ENCODE measurements around the gene ZNF217.
"Not testable (repeated sequence)": the region's sequence is repeated elsewhere in the genome, so short reads cannot be mapped to it uniquely, and the experiment has no call there.

Gene ZNF217

DNA sequence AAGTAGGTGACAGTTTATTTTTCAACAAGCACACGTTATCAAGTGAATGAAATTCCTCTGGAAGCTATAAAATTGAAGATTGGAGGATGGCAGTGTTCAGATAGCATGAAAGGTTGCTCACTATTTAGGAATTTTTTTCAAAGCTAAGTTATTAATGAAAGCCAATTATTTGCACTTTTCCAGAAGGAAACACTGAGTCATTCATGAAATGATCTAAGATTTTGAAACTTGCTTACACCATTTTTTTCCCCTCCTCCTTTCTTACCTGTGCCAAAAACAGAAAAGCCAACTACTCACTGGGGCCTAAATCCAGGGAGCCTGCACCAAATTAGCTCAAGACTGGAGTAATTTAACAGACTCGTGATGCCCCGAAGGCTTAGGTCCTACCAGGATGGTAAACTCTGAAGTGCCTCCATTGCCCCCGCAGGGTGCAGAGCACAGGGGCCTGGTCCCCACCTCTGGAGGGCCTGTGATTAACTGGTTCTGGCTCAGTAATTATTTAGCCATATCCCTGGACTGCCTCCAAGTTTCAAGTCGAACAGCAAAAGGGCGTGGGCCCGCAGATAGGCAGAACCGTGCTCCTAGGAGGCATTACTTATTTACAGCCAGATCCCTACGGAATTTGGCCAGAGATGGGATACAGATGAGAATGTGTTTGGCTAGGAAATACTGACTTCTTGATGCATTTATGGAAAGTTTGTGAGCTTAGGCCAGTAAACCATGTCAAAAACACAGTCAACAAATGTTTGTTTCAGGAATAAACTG lies 28.0 kb upstream of the ZNF217 start:
- DNase-seq: peak; percentile 61

GRCh38 chr20:53618490-53619000 lies 24.9 kb upstream of the ZNF217 start:
- DNase-seq: not testable (repeated sequence)

- DNase-seq: peak; percentile 4
Observed at GRCh38 chr20:53617791-53618489, 24.3 kb upstream of the ZNF217 start.

DNA sequence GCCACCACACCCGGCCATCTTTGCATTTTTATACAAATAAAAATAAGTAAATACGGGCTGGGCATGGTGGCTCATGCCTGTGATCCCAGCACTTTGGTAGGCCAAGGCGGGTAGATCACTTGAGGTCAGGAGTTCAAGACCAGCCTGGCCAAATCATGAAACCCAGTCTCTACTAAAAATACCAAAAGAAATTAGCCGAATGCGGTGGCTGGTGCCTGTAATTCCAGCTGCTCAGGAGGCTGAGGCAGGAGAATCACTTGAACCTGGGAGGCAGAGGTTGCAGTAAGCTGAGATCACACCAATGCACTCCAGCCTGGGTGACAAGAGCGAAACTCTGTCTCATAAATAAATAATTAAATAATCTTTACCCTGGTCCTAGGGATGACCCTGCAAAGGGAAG lies 22.9 kb upstream of the ZNF217 start:
- peak; percentile 20 for DNase-seq

DNA sequence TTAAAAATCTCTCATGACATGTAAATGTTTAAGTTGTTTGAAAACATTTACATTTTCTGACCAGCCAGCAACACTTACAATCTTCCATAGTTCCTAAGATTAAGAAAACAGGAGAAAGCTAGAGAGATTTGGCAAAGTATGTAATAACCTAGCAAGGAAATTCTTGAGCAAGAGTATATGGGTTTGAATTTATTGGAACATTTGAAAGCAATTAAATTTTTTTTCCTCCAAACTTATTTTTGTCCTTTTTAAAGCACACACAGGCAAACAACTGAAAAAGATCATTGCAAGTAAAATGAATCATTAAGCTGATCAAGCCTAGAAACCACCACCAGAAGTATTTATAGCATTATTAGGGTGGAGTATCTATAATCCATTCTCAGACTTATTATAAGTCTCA lies 20.1 kb upstream of the ZNF217 start:
- no peak for DNase-seq

GRCh38 chr20:53612289-53612688 lies 18.6 kb upstream of the ZNF217 start:
- peak; percentile 30 for DNase-seq

DNA sequence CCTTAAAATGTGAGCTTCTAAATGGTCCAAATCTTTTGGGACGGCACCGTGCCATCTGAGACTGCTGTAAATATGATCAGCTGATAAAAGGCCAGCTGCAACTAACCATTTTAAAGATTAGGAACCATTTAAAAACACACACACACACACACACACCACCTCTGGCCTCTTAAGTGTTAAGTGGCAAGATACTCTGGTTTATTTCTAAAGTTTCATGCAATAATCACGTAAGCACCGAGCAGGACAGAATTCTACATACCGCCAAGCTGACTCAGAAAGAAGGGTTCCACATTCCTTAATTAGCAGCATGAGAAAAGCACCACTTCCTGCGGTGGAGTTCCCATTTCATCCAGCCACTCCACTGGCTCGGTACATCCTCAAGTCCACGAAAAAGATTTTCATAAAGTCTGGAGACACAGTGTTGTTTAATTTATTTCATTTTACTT lies 17.8 kb upstream of the ZNF217 start:
- DNase-seq: peak; percentile 34

- peak; percentile 83 for DNase-seq
Observed at GRCh38 chr20:53609491-53610445, 16.1 kb upstream of the ZNF217 start.

DNA sequence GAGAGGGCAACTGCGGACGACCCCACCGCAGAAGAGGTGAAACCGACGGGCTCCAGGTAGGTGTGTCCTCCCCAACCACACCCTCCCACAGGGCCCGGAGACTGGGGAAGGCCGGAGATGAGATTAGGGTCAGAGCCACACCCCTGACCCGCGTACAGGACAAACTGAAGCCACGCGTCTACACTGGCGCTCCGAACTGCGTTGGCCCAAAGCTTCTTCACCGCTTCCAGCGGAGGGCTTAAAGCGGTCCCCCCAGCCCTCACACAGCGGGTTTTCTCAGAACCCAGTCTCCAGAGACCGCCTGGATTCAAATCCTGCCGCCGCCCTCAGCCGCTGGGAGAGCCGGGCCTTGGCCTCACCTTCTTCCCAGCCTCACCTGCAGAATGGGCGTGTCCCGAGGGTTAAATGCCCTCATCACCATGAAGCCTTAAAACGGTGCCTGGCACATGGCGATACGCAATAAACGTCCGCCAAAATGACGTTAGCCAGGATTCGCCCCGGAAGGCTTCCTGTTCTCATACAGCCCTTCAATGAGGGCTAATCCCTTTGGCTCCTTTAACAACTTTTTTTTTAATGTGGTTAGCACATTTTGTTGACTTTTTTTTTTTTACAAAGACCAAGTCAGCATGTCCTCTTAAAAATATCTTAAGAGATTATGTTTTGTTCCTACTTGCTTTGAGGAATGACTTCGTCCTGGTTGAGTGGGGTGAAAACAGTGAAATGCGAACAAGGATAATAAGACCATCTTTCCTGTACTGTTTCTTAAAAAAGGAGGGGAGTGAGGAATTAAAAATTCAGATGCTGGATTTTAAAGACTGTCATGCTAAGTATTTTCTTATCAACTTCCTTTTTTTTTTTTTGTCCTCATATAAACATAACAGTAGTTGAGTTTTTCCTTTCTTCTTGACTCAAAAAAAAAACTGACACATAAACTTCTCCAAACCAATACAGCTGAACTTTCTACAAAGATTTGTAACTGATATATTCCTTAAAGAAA lies 15.1 kb upstream of the ZNF217 start:
- DNase-seq: peak; percentile 63

GRCh38 chr20:53608071-53608455 lies 14.4 kb upstream of the ZNF217 start:
- peak; percentile 52 for DNase-seq

DNA sequence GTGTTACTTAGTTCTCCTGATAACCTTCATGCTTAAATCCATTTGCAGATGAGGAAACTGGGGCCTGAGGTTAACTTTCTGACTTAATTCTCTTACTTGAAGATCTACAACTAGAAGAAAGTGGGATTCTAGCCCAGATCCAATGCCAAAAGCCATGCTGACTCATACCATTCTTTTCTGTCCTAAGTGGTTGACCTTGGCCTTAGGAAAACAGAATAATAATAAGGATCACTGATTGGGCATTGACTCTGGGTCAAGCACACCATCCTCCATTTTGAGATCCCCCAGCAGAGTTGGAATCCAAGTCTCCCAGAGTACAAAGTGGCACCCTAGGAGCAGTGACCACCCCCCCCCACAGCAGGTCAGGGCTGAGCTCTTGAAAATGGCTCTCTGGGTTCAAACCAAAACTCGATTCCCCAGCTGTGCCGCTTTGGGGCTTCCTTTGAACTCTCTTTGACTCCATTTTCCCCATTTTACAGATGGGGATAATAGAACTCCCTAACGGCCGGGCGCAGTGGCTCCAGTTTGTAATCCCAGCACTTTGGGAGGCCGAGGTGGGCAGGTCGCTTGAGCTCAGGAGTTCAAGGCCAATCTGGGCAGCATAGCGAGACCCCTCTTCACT lies 12.8 kb upstream of the ZNF217 start:
- peak; percentile 37 for DNase-seq

GRCh38 chr20:53605401-53605800 lies 11.8 kb upstream of the ZNF217 start:
- not testable (repeated sequence) for DNase-seq

- not testable (repeated sequence) for DNase-seq
Observed at GRCh38 chr20:53604846-53605245, 11.2 kb upstream of the ZNF217 start.

DNA sequence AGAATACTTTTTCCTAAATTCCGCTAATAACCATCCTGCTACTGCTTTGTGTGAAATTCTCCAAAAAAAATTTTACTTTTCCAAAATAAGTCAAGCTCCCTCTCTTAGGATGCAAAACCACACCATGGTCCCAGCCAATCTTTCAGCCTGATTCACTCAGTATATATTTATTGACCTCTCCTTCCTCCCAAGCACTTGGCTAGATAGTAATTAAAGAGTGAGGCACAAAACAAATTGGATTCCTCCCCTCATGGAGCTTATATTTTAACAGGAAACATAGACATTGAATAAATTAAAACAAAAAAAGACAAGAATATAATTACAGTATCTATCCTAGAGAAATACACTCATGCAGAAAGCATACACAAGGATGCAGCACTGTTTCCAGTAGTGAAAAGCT lies 9.0 kb upstream of the ZNF217 start:
- no peak for DNase-seq

DNA sequence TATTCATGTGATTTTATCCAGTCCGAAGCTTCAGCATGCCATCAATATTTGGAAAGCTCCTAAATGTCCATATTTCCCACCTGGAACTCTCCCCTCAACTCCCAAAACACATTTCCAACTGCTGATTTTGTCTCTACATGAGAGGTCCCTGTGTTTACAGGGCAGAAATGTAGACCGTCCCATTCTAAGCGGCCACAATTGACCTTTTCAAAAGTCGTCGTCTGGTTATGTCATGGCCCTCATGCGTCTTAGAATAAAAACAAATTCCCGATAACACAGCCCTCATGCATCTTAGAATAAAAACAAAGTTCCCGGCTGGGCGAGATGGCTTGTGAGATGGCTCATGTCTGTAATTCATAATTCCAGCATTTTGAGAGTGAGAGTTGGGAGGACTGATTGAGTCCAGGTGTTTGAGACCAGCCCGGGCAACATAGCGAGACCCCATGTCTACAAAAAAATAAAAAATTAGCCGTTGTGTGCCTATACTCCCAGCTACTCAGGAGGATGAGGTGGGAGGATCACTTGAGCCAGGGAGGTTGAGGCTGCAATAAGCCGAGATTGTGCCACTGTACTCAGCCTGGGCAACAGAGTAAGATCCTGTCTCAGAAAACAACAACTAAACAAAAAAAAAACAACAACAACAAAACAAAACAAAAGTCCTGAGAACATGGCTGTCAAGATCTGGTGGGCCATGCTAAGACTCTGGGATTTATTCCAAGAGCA lies 6.4 kb upstream of the ZNF217 start:
- DNase-seq: no peak

- DNase-seq: peak; percentile 41
Observed at GRCh38 chr20:53599378-53599777, 5.7 kb upstream of the ZNF217 start.

DNA sequence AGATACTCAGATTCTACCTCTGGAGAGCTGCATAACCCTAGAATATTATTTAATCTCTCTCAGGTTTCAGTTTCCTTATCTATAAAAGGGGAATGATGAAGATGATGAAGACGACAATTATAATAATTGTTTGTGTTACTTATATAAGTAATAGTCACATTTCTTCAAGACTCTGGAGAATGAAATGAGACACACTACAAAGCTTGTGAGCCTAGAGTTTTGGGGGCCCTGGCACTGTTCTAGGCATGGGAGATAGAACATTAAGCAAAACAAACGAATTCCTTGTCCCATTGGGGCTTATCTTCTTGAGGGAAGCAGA lies 5.4 kb upstream of the ZNF217 start:
- DNase-seq: no peak

- DNase-seq: peak; percentile 42
Observed at GRCh38 chr20:53598140-53599043, 4.8 kb upstream of the ZNF217 start.

GRCh38 chr20:53597521-53598120 lies 4.0 kb upstream of the ZNF217 start:
- no peak for DNase-seq

All from activated CD8-positive, alpha-beta memory T cell treated with anti-CD3 and anti-CD28 coated beads, Interleukin-2, amount 50 U/mL, for 48 hours (primary cell).